Measurements from ENCODE around the gene MYRIP.
"Not testable (repeated sequence)": the region's sequence is repeated elsewhere in the genome, so short reads cannot be mapped to it uniquely, and the experiment has no call there.

Gene MYRIP

DNA sequence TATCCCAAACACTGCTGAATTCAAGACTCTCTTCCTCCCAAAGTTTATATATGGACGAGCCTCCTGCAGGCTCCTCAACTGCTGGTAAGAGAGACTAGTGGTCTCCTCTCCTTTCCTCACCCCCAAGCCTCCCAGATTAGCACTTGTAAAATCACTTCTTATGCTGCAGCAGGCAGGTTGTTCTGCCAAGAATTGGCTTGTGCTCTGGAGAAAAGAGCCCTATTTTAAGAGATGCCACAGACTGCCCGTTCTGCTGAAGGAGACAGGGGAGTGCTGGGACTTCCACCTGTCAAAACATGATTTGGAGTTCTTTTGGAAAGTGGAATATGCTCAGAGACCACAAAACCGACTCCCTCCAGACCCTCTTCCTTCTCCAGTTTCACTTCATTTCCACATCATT lies 269.2 kb downstream of the MYRIP start:
- in situ Hi-C loops (cut with HindIII; ENCODE audit: low sequenced_read_pairs) = no loop called here

DNA sequence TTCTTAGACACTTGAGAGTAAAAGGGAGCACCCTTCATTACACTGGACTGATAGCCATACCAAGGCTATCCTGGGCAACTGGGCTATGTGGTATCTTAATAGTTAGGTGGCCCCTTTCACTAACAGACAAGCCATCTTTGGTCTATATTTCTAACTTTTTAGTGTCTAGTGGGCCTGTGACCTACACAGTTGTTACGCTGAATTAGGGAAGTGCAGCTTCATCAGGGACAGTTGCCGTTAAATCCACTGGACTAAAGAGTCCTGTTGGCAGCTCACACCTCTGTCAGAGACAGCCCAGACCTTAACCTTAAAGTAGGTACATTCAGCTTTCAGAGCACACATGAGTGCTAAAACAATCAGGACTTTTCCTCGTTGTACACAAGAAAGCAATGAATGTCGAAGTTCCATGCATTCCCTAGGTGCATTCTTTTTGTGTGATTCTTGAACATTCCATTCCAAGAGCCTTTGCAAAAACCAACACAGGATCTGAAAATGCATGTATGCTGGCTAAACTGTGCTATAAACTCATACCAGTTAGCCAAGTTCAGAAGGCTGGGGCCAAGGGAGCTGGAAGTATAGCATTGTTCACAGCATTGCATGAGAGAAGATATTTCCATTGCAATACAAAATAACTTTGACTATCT lies 269.9 kb downstream of the MYRIP start:
- in situ Hi-C loops (cut with HindIII; ENCODE audit: low sequenced_read_pairs) = no loop called here

DNA sequence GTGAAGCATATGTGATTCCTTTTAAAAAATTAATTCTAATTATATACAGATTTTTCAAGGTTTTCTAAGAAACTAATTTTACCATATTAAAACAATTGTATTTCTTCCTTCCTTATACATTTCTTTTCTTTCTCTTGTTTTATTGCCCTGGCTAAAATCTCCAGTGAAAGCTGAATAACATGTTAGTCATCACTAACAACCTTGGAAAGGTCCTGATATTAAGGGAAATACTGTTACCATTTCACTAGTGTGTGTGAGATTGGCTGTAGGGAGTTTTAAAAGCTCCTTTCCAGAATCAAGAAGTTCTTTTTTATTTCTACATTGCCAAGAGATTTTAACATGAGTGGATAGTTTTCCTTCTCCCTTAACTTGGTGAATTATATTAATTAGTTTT lies 270.4 kb downstream of the MYRIP start:
- in situ Hi-C loops (cut with HindIII; ENCODE audit: low sequenced_read_pairs) = no loop called here

DNA sequence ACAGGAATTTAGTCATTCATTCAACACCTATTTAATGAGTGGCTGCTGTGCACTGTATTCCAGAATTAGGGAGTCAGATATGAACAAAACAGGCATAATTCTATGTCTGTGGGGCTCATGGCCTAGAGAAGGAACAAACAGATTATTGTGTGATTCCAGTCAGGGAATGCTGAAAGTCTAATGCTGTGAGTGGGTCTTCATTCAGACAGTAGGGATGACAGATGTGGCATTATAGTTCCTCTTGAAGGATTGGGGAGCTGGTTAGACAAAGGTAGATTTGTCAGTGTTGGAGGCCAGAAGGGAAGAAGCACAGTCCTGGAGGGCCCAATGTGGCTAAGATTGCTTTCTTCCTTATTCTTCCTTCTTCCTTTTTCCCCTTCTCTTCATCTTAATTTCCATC lies 273.7 kb downstream of the MYRIP start:
- in situ Hi-C loops (cut with HindIII; ENCODE audit: low sequenced_read_pairs) = no loop called here

DNA sequence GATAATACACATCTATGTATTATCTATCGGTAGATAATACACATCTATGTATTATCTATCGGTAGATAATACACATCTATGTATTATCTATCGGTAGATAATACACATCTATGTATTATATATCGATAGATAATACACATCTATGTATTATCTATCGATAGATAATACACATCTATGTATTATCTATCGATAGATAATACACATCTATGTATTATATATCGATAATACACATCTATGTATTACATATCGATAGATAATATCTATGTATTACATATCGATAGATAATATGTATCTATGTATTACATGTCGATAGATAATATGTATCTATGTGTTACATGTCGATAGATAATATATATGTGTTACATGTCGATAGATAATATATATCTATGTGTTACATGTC lies 275.0 kb downstream of the MYRIP start:
- in situ Hi-C loops (cut with HindIII; ENCODE audit: low sequenced_read_pairs) = not testable (repeated sequence)

DNA sequence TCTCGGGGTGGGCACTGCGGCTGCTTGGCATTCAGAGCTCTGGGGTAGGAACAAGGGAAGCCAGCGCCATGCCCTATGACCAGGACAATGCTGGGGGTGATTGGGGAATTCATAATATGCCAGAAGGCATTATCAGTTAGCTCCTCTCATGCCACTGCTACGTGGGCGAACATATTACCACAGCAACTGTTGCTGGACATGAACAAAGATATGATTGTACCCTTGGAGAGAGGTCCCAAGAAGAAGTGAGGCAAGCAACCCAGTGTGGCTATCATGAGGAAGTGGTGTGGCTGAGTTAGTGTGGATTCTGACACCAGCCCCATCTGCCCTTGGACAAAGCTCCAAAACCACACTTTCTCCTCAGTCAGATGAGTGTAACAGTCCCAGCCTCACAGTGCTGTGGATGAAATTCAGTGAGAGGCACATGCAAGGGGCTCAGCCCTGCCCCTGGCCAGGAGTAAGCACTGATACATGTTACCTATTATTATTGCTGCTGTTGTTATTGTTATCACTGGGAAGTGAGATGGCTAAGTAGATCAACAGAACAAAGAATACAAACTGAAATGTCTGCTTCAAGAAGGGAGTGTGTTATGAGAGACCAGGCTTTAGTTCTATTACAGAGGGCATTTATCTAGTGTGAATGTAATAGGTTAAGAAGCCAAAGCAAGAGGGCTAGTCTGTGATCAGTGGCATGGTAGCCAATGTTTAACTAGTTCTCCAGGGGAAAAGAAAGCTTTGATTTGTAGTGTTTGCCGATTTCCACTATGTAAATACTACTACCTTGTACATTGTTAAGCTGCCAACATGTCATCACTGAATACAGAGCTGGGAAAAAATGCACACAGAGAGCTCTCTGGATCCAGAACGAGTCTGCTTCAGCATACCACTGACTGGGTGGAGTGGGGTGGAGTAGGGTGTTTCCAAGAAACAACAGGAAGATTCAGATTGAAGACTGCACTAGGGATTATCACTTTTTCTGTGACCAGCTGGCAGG lies 277.8 kb downstream of the MYRIP start:
- in situ Hi-C loops (cut with HindIII; ENCODE audit: low sequenced_read_pairs) = no loop called here

DNA sequence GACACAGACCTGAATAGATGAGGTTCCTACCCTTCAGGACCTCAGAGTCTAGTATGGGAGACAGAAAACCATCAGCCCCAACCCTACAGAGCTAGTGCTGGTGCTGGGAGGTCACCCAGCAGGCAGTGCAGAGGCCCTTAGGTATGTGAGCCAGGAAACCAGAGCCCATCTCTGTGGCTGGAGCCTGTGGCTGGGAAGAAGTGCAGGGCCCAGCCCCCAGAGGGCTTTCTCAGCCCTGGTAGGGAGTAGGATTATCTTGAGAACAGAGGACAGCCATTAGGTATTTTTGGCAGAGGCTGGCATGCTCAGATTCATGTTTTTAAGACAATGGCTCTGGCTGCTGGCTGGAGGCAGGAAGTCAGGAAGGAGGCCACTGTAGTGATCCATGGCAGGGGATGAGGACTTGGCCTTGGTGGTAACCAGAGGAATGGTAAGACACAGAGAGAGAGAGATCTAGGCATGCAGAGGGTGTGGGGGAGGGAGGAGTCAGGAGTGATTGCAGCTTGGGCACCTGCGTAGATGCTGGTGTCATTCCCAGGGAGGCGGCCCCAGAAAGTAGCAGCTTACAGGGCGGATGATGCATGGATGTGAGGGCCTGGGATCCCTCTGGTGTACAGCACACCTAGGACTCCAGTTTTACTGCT lies 279.2 kb downstream of the MYRIP start:
- in situ Hi-C loops (cut with HindIII; ENCODE audit: low sequenced_read_pairs) = no loop called here

DNA sequence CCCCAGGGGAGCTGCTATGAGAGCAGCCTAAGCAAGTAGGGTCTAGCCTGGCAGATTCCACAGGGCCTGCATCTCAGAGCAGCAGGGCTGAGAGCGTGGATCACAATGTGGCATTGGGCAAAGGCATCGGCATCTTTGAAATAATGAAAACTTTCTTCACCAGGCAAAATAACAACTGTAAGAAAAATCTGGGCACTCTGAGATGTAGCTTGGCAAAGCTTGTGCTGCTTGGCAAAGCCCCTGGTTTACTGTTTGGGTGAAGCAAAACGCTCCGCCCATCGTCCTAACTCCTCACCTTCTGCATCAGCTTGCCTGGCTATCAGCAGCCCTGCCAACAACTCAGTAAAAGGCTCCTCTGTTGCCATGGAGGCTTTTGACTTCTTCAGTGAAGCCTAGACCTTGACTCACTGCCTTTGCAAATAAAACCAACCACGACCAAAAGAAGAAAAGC lies 287.3 kb downstream of the MYRIP start:
- in situ Hi-C loops (cut with HindIII; ENCODE audit: low sequenced_read_pairs) = no loop called here

DNA sequence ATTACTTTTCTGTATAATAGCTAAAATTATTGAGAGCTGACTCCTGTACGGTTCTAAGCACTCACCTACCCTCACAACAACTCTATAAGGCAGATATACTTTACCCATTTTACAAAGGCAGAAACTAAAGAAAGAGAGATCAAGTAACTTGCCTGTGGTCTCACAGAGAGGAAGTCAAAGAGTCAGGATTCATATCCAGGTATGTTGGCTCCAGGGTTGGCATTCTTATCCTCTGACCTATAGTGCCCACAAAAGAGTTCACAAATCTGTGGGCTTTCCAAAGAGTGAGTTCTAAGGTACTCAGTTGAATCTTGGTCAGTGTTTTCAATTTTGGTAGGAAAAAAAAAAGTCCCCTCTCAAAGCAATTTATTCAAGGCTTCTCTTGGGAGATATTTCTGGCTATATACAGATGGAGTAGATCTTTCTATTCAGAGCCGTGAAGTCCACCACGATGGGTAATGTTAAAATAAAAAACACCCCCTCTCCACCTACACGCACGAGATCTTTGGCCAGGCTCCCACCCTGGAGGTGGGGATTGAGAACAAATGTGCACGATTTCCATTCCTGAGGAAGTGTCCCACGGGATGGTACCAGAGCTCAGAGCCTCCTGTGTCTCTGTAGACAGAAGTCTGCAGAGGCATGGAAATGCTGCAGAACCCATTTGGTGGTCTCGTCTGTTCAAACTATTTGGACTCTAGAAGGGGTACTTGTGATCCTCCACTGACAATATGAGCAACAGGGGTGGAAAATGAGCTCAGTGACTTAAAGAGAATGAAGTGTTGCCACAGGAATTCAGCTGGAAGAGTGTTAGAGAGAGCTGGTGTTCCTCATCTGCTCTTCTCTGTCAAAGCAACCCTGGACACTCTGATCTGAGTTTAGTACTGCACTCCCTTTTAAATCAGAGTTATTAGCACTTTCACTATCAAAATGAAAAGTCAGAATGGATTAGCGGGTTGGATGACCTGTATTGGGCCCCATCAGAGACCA lies 288.0 kb downstream of the MYRIP start:
- in situ Hi-C loops (cut with HindIII; ENCODE audit: low sequenced_read_pairs) = no loop called here

DNA sequence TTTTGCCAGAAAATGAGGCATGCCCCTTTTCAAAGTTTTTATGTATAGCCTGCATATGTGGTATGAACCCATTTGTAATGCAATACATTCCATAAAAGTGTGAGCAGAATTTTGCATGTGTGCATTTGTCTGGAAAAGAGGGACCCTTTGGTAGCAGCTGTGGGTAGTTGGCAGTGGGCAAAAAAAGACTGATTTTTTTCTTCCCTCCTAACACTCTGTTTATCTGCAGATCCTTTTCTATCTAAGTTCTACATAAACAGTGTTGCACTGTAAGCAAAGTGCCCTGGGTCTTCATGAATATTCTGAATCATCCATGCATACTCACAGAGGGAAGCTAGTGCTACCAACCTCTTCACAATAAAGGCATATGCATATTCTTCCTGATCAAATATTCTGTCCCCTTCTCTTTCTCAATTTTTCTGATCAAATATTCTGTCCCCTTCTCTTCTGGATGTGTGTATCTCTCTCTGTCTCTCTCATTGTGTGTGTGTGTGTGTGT lies 288.9 kb downstream of the MYRIP start:
- in situ Hi-C loops (cut with HindIII; ENCODE audit: low sequenced_read_pairs) = no loop called here

DNA sequence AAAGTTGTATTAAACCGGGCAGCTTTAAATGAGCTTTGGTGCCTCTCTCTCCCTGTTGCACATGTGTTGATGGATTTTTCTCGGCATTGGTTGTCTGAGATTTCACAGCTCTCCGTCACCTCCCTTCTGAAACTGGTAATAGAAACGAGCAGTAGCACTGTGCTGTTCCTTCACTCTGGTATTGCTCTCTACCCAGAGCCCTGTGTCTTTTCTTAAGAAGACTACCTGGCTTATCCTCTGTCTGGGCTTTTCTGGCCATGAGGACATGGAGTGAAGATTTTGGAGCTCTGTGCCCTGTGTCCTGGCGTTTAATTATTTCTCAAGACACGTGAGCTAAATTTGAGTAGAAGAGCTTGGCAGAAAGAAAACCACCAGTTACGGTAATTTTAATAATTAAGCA lies 290.5 kb downstream of the MYRIP start:
- in situ Hi-C loops (cut with HindIII; ENCODE audit: low sequenced_read_pairs) = no loop called here

DNA sequence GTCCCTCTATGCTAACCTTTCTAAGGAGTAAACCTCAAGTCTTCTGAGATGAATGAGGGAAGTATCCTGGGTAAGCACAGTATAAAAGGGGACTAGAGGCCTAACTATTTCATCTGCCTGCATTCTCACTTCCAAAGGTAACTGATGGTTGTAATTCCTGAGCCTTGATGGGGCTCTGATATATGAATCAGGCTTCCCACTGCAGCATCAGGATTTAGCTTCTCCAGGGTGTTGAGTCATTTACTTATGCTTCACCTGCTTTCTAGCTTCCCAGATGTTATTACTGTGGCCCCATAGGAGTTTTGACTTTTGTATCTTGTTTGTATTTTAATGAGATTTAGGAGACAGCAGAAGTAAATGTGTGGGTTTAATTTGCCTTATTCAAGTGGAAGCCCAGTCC lies 292.8 kb downstream of the MYRIP start:
- in situ Hi-C loops (cut with HindIII; ENCODE audit: low sequenced_read_pairs) = no loop called here

DNA sequence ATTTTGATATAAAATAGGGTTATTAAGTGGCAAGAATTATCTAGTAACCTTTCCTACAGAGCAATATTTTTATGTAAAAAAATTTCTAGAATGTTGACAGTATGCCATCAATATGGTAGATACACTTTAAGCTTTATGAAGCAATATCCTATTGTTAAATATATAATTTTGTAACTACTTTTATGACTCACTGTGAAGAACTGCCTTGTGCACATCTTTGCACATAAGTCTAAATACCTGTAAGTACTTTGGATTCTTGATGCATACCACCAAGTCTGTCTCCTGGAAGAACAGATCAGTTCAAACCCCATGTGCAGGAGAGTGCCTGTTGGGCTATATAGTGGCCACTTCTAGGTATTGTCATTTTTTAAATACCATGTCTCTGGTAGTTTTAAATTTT lies 294.4 kb downstream of the MYRIP start:
- in situ Hi-C loops (cut with HindIII; ENCODE audit: low sequenced_read_pairs) = no loop called here

DNA sequence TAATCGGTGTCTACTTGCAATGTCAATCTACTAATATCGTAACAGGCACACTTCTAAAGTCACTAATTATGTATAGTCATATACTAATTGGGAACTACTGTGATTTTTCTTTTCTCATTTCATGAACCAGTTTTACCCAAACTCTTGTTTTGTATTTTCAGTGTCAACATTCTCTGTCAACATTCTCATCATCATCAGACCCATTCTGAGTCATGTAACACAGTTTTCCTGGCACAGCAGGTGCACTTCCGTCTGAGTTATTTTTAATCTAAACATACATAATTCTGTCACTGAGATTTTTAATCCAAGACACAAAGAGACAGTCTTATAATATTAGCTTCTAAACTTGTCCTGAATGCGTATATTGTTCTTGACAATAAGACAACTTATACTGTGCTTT lies 295.0 kb downstream of the MYRIP start:
- in situ Hi-C loops (cut with HindIII; ENCODE audit: low sequenced_read_pairs) = no loop called here

DNA sequence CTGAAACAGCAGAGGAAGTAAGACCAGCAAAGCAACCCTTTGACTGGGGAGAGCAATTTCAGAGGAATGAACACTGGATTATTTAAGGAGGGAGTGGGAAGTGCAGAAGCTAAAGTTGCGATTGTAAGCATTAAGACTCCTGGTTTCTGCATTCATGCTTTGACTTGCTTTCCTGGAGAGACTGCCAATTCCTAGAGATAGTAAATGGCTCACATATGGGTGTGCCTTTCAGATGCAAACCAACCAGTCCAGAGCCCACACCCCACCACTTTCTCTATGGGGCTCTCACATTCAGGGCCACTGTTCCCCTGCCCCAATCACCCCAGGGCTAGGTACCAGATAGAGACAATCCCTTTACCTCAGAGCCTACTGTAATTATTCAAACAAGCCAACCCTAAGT lies 299.2 kb downstream of the MYRIP start:
- in situ Hi-C loops (cut with HindIII; ENCODE audit: low sequenced_read_pairs) = no loop called here

DNA sequence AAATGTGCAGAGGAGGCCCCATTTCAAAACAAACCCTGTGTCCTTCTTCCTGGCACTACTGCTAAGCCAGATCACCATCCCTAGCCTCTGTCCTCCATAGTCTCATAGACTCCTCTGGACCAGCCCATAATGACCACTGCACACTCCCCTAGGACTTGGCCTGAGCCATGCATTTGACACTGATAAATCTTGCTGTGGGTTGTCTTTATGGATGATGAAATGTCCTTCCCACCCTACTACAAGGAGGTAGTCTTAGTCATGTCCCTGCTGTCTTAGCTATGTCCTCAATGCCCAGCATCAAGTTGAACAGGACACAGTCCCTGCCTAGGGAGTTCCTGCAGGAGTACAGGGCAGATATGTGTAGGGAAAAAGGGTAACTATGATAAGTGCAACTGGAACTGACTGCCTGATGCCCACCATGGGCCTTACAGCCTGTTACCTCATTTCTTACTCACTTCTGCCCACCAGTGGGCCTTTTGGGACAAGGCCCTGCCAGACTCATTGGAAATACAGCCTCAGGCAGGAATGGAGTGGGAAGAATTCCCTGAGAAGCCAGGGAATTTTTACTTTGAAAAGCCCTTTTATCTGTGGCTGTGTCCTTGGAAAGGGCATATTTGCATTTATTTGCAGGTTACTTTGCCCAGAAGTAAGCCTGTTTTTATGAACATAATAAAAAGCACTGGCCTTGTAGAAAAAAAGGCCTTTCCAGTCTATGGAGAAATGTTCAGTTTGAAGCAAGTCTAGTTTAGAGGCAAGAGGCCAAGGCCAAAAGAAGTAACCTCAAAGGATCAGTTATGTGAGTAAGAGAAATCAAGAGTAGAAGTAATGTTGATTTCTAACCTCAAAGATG lies 300.5 kb downstream of the MYRIP start:
- in situ Hi-C loops (cut with HindIII; ENCODE audit: low sequenced_read_pairs) = no loop called here

DNA sequence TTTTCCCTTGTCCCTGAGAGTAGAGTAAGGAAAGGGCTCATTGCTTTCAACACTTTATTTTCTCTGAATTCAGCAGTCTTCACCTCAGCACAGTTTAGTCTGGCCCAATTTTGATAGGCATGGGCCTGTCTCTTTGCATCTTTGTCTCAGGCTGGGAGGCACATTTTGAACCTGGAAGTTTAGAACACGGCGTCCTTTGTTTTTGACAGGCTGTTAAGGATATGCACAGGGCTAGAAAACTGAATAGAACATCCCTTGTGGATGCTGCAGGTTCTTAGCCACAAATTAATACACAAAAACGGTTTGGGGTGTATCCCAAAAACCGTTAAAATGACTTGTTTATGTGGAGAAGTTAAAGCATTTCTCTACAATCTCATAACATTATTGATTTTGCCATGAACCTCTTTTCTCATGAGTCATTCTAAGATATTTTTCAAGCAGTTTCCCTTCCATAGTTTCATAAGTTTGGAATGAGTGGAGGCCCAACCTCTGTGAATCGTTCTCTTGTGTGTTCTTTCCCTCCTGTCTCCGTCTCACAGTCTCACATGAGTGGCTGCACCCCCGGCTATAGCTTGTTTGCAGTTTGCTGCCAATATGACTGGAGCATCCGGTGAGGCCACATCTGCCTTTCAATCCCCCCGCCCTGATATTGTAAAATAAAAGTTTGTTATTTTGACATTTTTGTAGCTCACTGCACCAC lies 307.2 kb downstream of the MYRIP start:
- in situ Hi-C loops (cut with HindIII; ENCODE audit: low sequenced_read_pairs) = no loop called here

DNA sequence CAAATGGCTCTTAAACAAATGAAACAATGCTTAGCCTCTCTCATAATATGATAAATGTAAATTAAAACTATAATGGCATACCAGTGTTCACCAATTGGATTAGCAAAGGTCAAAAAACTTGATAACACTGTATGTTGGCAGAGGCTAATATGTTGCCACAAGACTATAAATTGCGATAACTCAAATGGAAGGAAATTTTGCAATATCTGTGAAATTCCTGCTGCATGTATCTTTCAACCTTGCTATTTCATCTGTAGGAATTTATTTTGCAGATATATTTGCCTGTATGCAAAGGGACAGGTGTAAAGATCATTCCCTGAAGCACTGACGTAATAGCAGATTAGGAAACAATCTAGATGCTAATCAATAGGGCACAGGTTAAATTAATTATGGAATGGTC lies 308.7 kb downstream of the MYRIP start:
- in situ Hi-C loops (cut with HindIII; ENCODE audit: low sequenced_read_pairs) = no loop called here

Measured in DLD1 (cell line).